ENCODE results near the gene SLC2A13. TPM values are rescaled to one million over a fixed set of nuclear protein-coding genes. Genes with fewer than 3 reads are reported as not detected.

Gene SLC2A13
- polyA plus RNA-seq, 1 donor (not counting 4 experiments of a cell fraction or from before 2014, with no cell fraction given), result 1.1 TPM

- no peak overlapping the region for H3K9ac ChIP-seq (ENCODE audit: control insufficient read depth, extremely low read depth, insufficient read depth, low read length)
- TF ChIP-seq CTCF (optimal IDR thresholded peaks at IDR 0.05 in 1 of 3, IDR thresholded peaks at IDR 0.05 in 1 of 3, conservative IDR thresholded peaks at IDR 0.05 in 1 of 3; ENCODE audit: extremely low read depth in 1 of 3, insufficient read depth in 2 of 3, low read length in 3 of 3) (no peak), EZH2 (IDR thresholded peaks at IDR 0.05; ENCODE audit: low read length) (no peak)
Measured at GRCh38 chr12:40093512-40093911, 12.4 kb downstream of the SLC2A13 start.

GRCh38 chr12:40086471-40086870 is 19.4 kb downstream of the SLC2A13 start:
- Histone ChIP-seq H2AFZ (ENCODE audit: control insufficient read depth, low read length) (no peak overlapping the region), H4K20me1 (ENCODE audit: control insufficient read depth, extremely low read depth, insufficient read depth, low read length) (no peaks in the 10 kb centered on the region), H3K79me2 (ENCODE audit: control insufficient read depth, insufficient read depth, low read length) (no peaks in the 10 kb centered on the region), H3K9me3 (ENCODE audit: control insufficient read depth, low read depth, low read length) (no peaks in the 10 kb centered on the region), H3K27me3 (ENCODE audit: control insufficient read depth, extremely low read depth, insufficient read depth, low read length) (no peaks in the 10 kb centered on the region), H3K4me1 (ENCODE audit: control insufficient read depth, extremely low read depth, insufficient read depth, low read length) (no peaks in the 10 kb centered on the region), H3K36me3 (ENCODE audit: control insufficient read depth in 2 of 2, extremely low read depth in 1 of 2, insufficient read depth in 2 of 2, low read length in 2 of 2) (no peaks in the 10 kb centered on the region), H3K4me3 (ENCODE audit: control insufficient read depth in 2 of 3, extremely low read depth in 1 of 3, insufficient read depth in 2 of 3, low read depth in 1 of 3, low read length in 3 of 3) (no peak overlapping the region), H3K4me2 (ENCODE audit: control insufficient read depth, extremely low read depth, insufficient read depth, low read depth, low read length) (no peak overlapping the region), H3K9ac (ENCODE audit: control insufficient read depth, extremely low read depth, insufficient read depth, low read length) (no peak overlapping the region), H3K9me1 (ENCODE audit: control insufficient read depth, extremely low read depth, insufficient read depth, low read length) (no peaks in the 10 kb centered on the region), H3K27ac (ENCODE audit: control insufficient read depth, insufficient read depth, low read length) (no peak overlapping the region)
- dilution Hi-C loops (cut with MboI; ENCODE audit: extremely low pct_ligation_motif_present, low sequenced_read_pairs), result no loop called here
- no peak for FAIRE-seq
- TF ChIP-seq EZH2 (IDR thresholded peaks at IDR 0.05; ENCODE audit: low read length) (no peak), CTCF (optimal IDR thresholded peaks at IDR 0.05 in 1 of 3, IDR thresholded peaks at IDR 0.05 in 1 of 3, conservative IDR thresholded peaks at IDR 0.05 in 1 of 3; ENCODE audit: extremely low read depth in 1 of 3, insufficient read depth in 2 of 3, low read length in 3 of 3) (no peak)
- DNase-seq (ENCODE audit: low read depth, low spot score), result no peak

More at GRCh38 chr12:40093512-40093911, 12.4 kb downstream of the SLC2A13 start:
- Histone ChIP-seq H2AFZ (ENCODE audit: control insufficient read depth, low read length) (no peak overlapping the region), H3K27ac (ENCODE audit: control insufficient read depth, insufficient read depth, low read length) (no peak overlapping the region), H3K79me2 (ENCODE audit: control insufficient read depth, insufficient read depth, low read length) (no peaks in the 10 kb centered on the region), H3K36me3 (ENCODE audit: control insufficient read depth in 2 of 2, extremely low read depth in 1 of 2, insufficient read depth in 2 of 2, low read length in 2 of 2) (no peaks in the 10 kb centered on the region), H3K27me3 (ENCODE audit: control insufficient read depth, extremely low read depth, insufficient read depth, low read length) (no peaks in the 10 kb centered on the region), H3K4me3 (ENCODE audit: control insufficient read depth in 2 of 3, extremely low read depth in 1 of 3, insufficient read depth in 2 of 3, low read depth in 1 of 3, low read length in 3 of 3) (no peak overlapping the region), H3K4me1 (ENCODE audit: control insufficient read depth, extremely low read depth, insufficient read depth, low read length) (no peaks in the 10 kb centered on the region), H4K20me1 (ENCODE audit: control insufficient read depth, extremely low read depth, insufficient read depth, low read length) (no peaks in the 10 kb centered on the region), H3K9me1 (ENCODE audit: control insufficient read depth, extremely low read depth, insufficient read depth, low read length) (no peaks in the 10 kb centered on the region), H3K4me2 (ENCODE audit: control insufficient read depth, extremely low read depth, insufficient read depth, low read depth, low read length) (no peak overlapping the region), H3K9me3 (ENCODE audit: control insufficient read depth, low read depth, low read length) (no peaks in the 10 kb centered on the region)
- dilution Hi-C loops (cut with MboI; ENCODE audit: extremely low pct_ligation_motif_present, low sequenced_read_pairs), result no loop called here
- no peak for DNase-seq (ENCODE audit: low read depth, low spot score)
- FAIRE-seq, result no peak

Data from keratinocyte (primary cell).